ENCODE measurements around the gene IKBIP.

- TF ChIP-seq, protein P1, sequence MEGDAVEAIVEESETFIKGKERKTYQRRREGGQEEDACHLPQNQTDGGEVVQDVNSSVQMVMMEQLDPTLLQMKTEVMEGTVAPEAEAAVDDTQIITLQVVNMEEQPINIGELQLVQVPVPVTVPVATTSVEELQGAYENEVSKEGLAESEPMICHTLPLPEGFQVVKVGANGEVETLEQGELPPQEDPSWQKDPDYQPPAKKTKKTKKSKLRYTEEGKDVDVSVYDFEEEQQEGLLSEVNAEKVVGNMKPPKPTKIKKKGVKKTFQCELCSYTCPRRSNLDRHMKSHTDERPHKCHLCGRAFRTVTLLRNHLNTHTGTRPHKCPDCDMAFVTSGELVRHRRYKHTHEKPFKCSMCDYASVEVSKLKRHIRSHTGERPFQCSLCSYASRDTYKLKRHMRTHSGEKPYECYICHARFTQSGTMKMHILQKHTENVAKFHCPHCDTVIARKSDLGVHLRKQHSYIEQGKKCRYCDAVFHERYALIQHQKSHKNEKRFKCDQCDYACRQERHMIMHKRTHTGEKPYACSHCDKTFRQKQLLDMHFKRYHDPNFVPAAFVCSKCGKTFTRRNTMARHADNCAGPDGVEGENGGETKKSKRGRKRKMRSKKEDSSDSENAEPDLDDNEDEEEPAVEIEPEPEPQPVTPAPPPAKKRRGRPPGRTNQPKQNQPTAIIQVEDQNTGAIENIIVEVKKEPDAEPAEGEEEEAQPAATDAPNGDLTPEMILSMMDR (IDR thresholded peaks at IDR 0.05), result no peak
- TF ChIP-seq EZH2 (IDR thresholded peaks at IDR 0.05; ENCODE audit: borderline replicate concordance, insufficient read depth, low read depth, low read length, poor library complexity, severe bottlenecking), result no peak
These were observed 51.1 kb downstream of the IKBIP start, which contains the start of gene SLC25A3 for GRCh38 chr12:98593351-98594049.

Measured in B cell (primary cell).